D721Med (cell line): Measurements from ENCODE around the gene PROSER2.

Source experiments
- DNase-seq: peaks from one replicate; pipeline ENCODE4 v3.0.0; 2011; ENCODE audit warnings: low spot score; ENCODE audit not compliant: insufficient read length
- FAIRE-seq: peaks from 2 replicates; lab custom pipeline; 2011; peaks lifted over from hg19 to GRCh38; lab: Jason Lieb, UNC
- TF ChIP-seq, protein P1 (sequence below): IDR thresholded peaks from 2 replicates; pipeline ENCODE4 v1.5.1; 2012; ENCODE audit warnings: mild to moderate bottlenecking, control low read depth; ENCODE audit not compliant: insufficient read depth; ENCODE audit errors: missing control alignments

Gene PROSER2

GRCh38 chr10:11804336-11804735 is 18.8 kb upstream of the PROSER2 start:
- DNase-seq (no peak), FAIRE-seq (no peak)
- TF ChIP-seq, protein P1, sequence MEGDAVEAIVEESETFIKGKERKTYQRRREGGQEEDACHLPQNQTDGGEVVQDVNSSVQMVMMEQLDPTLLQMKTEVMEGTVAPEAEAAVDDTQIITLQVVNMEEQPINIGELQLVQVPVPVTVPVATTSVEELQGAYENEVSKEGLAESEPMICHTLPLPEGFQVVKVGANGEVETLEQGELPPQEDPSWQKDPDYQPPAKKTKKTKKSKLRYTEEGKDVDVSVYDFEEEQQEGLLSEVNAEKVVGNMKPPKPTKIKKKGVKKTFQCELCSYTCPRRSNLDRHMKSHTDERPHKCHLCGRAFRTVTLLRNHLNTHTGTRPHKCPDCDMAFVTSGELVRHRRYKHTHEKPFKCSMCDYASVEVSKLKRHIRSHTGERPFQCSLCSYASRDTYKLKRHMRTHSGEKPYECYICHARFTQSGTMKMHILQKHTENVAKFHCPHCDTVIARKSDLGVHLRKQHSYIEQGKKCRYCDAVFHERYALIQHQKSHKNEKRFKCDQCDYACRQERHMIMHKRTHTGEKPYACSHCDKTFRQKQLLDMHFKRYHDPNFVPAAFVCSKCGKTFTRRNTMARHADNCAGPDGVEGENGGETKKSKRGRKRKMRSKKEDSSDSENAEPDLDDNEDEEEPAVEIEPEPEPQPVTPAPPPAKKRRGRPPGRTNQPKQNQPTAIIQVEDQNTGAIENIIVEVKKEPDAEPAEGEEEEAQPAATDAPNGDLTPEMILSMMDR = no peak

DNA sequence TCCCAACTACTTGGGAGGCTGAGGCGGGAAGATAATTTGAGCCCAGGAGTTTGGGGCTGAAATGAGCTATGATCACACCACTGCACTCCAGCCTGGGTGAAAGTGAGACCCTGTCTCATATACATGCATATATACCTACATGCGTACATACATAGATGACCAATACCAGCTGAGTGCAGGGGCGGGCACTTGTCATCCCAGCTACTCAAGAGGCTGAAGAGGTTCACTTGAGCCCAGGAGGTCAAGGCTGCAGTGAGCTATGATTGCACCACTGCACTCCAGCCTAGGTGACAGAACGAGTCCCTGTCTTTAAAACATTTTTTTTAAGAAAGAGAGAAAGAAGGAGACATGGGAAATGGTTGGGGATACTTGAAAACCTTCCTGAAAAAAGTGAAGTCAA is 17.4 kb upstream of the PROSER2 start:
- DNase-seq = no peak
- FAIRE-seq = no peak
- TF ChIP-seq, protein P1 = no peak

- TF ChIP-seq, protein P1 = no peak
- no peak for DNase-seq
- FAIRE-seq = no peak
Measured at GRCh38 chr10:11806706-11807105, 16.4 kb upstream of the PROSER2 start.

- DNase-seq (no peak), FAIRE-seq (no peak)
- TF ChIP-seq, protein P1 = no peak
Measured at GRCh38 chr10:11808808-11809207, 14.3 kb upstream of the PROSER2 start.

GRCh38 chr10:11810313-11810766 is 12.8 kb upstream of the PROSER2 start:
- DNase-seq (no peak), FAIRE-seq (no peak)
- TF ChIP-seq, protein P1 = no peak

- no peak for FAIRE-seq
- no peak for DNase-seq
- TF ChIP-seq, protein P1 = no peak
Measured at GRCh38 chr10:11810973-11811372, 12.2 kb upstream of the PROSER2 start.

DNA sequence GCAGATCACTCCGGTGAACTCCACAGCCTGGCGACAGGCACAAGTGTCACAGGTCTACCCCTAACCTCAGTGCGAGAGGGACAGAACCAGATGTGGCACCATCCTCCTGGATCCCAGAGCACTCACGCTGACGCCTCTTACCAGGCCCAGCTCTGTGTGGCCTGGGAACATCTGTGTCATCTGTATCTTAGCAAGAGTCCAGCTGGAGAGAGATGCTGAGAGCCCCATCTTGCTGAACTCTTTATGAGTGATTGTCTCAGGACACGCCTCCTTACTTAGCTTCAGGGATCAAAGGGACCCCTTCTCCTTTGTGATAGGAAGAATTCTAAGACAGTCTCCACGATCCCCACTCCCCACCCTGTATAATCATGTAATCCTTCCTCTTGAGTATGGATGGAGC is 10.0 kb upstream of the PROSER2 start:
- TF ChIP-seq, protein P1 = no peak
- FAIRE-seq (no peak), DNase-seq (no peak)
